Activated naive CD4-positive, alpha-beta T cell treated with anti-CD3 and anti-CD28 coated beads for 36 hours (primary cell): Measurements from ENCODE around the gene TEX26. TPM values are rescaled to one million over a fixed set of nuclear protein-coding genes. Genes with fewer than 3 reads are reported as not detected.

ENCODE experiments used
- CTCF ChIA-PET: fragments of 350-600 bp; sonication (Branson Sonifier 250); formaldehyde crosslinking; loops from one replicate; lab custom pipeline; 2021; ENCODE audit warnings: antibody characterized with exemption; lab: Charles Lee
- DNase-seq: peaks from one replicate; pipeline ENCODE4 v3.0.0-alpha.2; 2020
- H3K27ac Mint-ChIP-seq: one replicate; pipeline ENCODE4 v1.8.0; 2021; ENCODE audit warnings: mild to moderate bottlenecking, mixed read lengths
- H3K27me3 Mint-ChIP-seq: one replicate; pipeline ENCODE4 v1.8.0; 2021; ENCODE audit warnings: low read depth, mixed read lengths
- H3K36me3 Mint-ChIP-seq: one replicate; pipeline ENCODE4 v1.8.0; 2021; ENCODE audit warnings: low read depth, mixed read lengths
- H3K4me1 Mint-ChIP-seq: one replicate; pipeline ENCODE4 v1.8.0; 2021; ENCODE audit warnings: low read depth, mixed read lengths
- H3K4me3 Mint-ChIP-seq: one replicate; pipeline ENCODE4 v1.8.0; 2021; ENCODE audit warnings: mild to moderate bottlenecking, moderate library complexity, mixed read lengths
- H3K9me3 Mint-ChIP-seq: one replicate; pipeline ENCODE4 v1.8.0; 2021; ENCODE audit warnings: mixed read lengths
- intact Hi-C: fragments of 100-400 bp; cut with micrococcal nuclease; formaldehyde crosslinking; loops from one replicate; pipeline ENCODE4 v1.15.1; 2023
- total RNA-seq, 2 experiments: library from RNA; stranded (reverse); gene quantifications; one replicate each; pipeline ENCODE4 v1.2.3, GENCODE V29; 2021

Gene TEX26
- total RNA-seq, 2 experiments from 2014 or later = not detected

DNA sequence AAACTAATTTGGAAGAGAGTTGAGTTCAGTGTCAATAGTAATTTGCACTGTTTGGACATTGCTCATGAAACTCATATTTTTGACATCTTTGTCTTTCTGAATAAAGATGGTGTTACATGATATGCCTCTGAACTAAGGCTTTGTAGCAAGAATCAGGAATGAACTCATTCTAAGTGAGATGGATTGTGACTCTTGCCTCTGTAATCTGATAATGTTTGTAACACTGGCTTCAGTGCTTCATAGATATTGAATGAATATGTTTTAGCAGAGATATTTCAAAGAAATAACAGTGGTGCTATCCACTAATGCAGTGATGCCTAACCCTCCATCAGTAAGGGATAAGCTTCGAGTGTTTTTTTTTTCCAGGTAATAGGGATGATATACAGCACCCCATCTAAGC lies 32.9 kb downstream of the TEX26 start:
- intact Hi-C loops = no loop called here
- H3K9me3 Mint-ChIP-seq = no peaks in the 10 kb centered on the region
- H3K36me3 Mint-ChIP-seq = no peaks in the 10 kb centered on the region
- no peak for DNase-seq
- H3K27me3 Mint-ChIP-seq = peaks cover 34% of the 10 kb centered on the region
- H3K4me3 Mint-ChIP-seq = no peak overlapping the region
- CTCF ChIA-PET = interaction anchor here (0.7 kb wide), 1 partner anchor 18 kb away, joined by 4 read pairs; no protein-coding TSS in a partner anchor
- H3K27ac Mint-ChIP-seq = no peak overlapping the region
- no peaks in the 10 kb centered on the region for H3K4me1 Mint-ChIP-seq

DNA sequence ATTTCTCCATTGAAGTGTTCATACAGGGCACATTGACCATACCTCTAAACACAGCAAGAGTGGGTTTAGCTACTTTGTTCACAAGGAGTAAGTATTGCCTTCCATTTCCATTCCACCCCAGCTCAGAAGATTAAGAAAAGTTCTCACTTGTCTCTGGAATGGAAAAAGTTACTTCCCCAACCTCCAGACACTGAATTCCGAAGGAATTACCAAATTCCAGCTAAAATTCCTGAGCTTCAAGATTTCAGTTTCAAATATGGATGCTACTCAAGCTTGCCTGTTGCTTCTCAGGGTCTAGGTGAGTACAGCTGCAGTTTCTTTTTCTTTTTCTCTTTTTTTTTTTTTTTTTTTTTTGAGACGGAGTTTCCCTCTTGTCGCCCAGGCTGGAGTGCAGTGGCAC lies 33.6 kb downstream of the TEX26 start:
- CTCF ChIA-PET = interaction anchor here (1.8 kb wide), 1 partner anchor 12 kb away, joined by 6 read pairs; no protein-coding TSS in a partner anchor
- H3K27me3 Mint-ChIP-seq = peaks cover 34% of the 10 kb centered on the region

GRCh38 chr13:30968846-30969245 lies 36.4 kb downstream of the TEX26 start:
- Mint-ChIP-seq H3K27ac (no peak overlapping the region), H3K4me1 (no peaks in the 10 kb centered on the region), H3K27me3 (peaks cover 31% of the 10 kb centered on the region), H3K4me3 (no peak overlapping the region), H3K36me3 (no peaks in the 10 kb centered on the region), H3K9me3 (no peaks in the 10 kb centered on the region)
- intact Hi-C loops = no loop called here
- no peak for DNase-seq
- CTCF ChIA-PET = interaction anchor here (1.8 kb wide), 1 partner anchor 10 kb away, joined by 6 read pairs; no protein-coding TSS in a partner anchor

More for the DNA sequence above, 33.6 kb downstream of the TEX26 start:
- DNase-seq = no peak
- Mint-ChIP-seq H3K4me1 (no peaks in the 10 kb centered on the region), H3K4me3 (no peak overlapping the region), H3K36me3 (no peaks in the 10 kb centered on the region), H3K9me3 (no peaks in the 10 kb centered on the region), H3K27ac (no peak overlapping the region)
- intact Hi-C loops = no loop called here

DNA sequence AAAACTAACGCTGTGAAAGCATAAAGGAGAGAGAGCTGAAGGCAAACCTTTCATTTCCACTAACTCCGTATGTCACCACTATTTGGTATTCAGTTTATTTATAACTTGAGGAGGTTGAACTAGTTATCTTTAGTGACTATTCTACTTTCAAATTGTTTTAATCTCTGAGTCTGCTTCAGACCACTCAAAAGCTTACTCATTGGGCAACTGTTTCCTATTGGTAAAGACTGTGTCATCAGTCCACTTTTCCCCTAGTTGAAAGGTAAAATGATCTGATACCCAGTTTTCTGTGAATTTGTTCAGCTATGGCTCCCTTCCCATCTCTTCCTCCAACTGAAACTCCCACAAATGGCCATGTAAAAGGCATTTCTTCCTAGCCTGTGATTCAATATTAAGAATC lies 39.1 kb downstream of the TEX26 start:
- no peaks in the 10 kb centered on the region for H3K9me3 Mint-ChIP-seq
- intact Hi-C loops = loop anchor here (10.0 kb wide), 1 partner anchor 453 kb away; no protein-coding TSS in a partner anchor
- no peak overlapping the region for H3K27ac Mint-ChIP-seq
- DNase-seq = no peak
- H3K27me3 Mint-ChIP-seq = peaks cover 28% of the 10 kb centered on the region
- H3K4me1 Mint-ChIP-seq = no peaks in the 10 kb centered on the region
- H3K36me3 Mint-ChIP-seq = no peaks in the 10 kb centered on the region
- CTCF ChIA-PET = interaction anchor here (0.5 to 1.6 kb wide), 4 partner anchors 8 to 73 kb away, joined by 3 to 6 read pairs (median 4); no protein-coding TSS in a partner anchor
- H3K4me3 Mint-ChIP-seq = no peak overlapping the region

DNA sequence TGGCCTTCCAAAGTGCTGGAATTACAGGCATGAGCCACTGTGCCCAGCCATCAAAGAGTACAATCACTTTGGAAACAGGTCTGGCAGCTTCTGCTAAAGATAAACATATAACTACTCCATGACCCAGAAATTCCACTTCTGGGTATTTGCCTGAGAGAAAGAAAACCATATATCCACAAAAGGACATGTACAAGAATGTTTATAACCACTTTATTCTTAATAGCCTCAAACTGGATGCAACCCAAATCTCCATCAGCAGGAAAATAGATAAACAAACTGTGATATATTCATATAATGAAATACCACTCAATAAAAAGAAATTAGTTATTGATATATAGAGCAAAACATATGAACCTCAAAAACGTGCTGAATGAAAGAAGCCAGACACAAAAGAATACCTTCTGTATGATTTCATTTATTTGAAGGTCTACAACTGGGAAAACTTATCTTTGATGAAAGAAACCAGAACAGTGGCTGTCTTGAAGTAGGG lies 40.5 kb downstream of the TEX26 start:
- no peaks in the 10 kb centered on the region for H3K4me1 Mint-ChIP-seq
- no peak overlapping the region for H3K27ac Mint-ChIP-seq
- DNase-seq = no peak
- no peaks in the 10 kb centered on the region for H3K9me3 Mint-ChIP-seq
- no peaks in the 10 kb centered on the region for H3K36me3 Mint-ChIP-seq
- intact Hi-C loops = loop anchor here (10.0 kb wide), 1 partner anchor 452 kb away; no protein-coding TSS in a partner anchor
- H3K4me3 Mint-ChIP-seq = no peak overlapping the region
- CTCF ChIA-PET = no interaction called here
- H3K27me3 Mint-ChIP-seq = peaks cover 22% of the 10 kb centered on the region

DNA sequence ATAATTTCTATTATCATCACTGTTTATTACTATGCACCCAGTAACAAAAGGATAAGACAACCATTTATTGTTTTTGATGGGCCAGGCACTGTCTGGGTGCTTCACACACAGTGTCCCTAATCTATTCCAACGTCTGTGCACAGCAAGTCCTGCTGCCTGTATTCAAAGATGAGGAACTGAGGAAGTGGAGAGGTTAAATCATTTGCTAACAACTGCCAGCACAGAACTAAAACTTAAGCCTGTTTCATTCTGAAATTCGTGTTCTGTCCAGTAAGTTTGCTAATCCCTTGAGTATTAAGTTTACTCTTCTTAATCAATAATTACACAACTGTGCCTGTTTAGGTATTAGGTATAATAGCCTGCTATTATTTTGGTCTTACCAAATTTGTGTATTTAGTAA lies 41.9 kb downstream of the TEX26 start:
- CTCF ChIA-PET = no interaction called here
- no peak for DNase-seq
- no peaks in the 10 kb centered on the region for H3K4me1 Mint-ChIP-seq
- no peak overlapping the region for H3K4me3 Mint-ChIP-seq
- no peaks in the 10 kb centered on the region for H3K9me3 Mint-ChIP-seq
- H3K36me3 Mint-ChIP-seq = no peaks in the 10 kb centered on the region
- H3K27me3 Mint-ChIP-seq = peaks cover 22% of the 10 kb centered on the region
- intact Hi-C loops = loop anchor here (10.0 kb wide), 1 partner anchor 450 kb away; no protein-coding TSS in a partner anchor
- no peak overlapping the region for H3K27ac Mint-ChIP-seq

DNA sequence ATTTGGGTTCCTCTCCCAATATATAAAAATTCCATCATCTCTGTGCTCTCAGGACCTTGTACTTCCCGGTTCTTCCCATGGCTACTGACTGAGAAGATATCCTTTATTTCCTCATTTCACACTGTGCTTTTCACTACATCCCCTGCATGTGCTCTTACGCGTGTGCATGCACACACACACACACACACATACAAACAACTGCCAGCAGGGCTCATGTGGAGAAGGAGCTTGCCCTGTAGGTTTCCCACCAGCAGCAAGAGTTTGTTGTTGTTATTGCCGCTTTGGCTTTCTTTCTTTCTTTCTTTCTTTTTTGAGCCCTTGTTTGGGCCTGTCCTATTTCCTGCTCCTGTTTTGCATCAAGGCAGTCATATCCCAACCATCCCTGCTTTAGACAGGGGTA lies 43.6 kb downstream of the TEX26 start:
- H3K36me3 Mint-ChIP-seq = no peaks in the 10 kb centered on the region
- H3K27me3 Mint-ChIP-seq = peaks cover 17% of the 10 kb centered on the region
- H3K4me1 Mint-ChIP-seq = no peaks in the 10 kb centered on the region
- intact Hi-C loops = loop anchor here (10.0 kb wide), 1 partner anchor 449 kb away; no protein-coding TSS in a partner anchor
- no peak overlapping the region for H3K27ac Mint-ChIP-seq
- CTCF ChIA-PET = interaction anchor here (0.8 to 1.0 kb wide), 2 partner anchors 69 to 92 kb away, joined by 3 to 4 read pairs; no protein-coding TSS in a partner anchor
- H3K4me3 Mint-ChIP-seq = no peak overlapping the region
- no peak for DNase-seq
- H3K9me3 Mint-ChIP-seq = no peaks in the 10 kb centered on the region

- Mint-ChIP-seq H3K27me3 (peaks cover 5% of the 10 kb centered on the region), H3K9me3 (no peaks in the 10 kb centered on the region), H3K27ac (no peak overlapping the region), H3K36me3 (no peaks in the 10 kb centered on the region), H3K4me3 (no peak overlapping the region), H3K4me1 (no peaks in the 10 kb centered on the region)
- DNase-seq = peak; percentile 57
- intact Hi-C loops = loop anchor here (1.0 to 10.0 kb wide), 2 partner anchors 65 to 446 kb away; no protein-coding TSS in a partner anchor
- CTCF ChIA-PET = interaction anchor here (0.7 to 4.2 kb wide), 15 partner anchors 8 to 103 kb away, joined by 3 to 32 read pairs (median 5); no protein-coding TSS in a partner anchor
Observed at GRCh38 chr13:30978981-30979956, 46.8 kb downstream of the TEX26 start.

DNA sequence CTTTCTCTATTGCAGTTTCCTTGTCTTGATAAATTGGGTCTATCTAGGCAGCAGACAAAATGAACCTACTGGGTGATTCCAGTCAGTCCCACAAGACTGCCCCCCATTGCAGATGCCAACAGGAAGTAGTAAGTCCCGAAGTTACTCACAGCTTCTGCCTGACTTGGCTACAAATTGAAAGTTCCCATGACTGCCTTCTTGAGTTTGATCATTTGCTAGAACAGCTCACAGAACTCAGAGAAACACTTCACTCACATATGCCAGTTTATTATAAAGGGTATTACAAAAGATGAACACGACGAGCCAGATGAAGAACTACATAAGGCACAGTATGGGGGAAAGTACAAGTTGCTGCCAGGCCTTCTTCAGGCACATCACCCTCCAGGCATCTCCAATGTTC lies 50.0 kb downstream of the TEX26 start:
- no peak for DNase-seq
- CTCF ChIA-PET = interaction anchor here (0.7 to 2.0 kb wide), 2 partner anchors 62 to 117 kb away, joined by 4 to 5 read pairs; no protein-coding TSS in a partner anchor
- Mint-ChIP-seq H3K9me3 (no peaks in the 10 kb centered on the region), H3K27ac (no peak overlapping the region), H3K4me1 (no peaks in the 10 kb centered on the region), H3K27me3 (peaks cover 2% of the 10 kb centered on the region), H3K36me3 (no peaks in the 10 kb centered on the region), H3K4me3 (no peak overlapping the region)
- intact Hi-C loops = loop anchor here (5.0 kb wide), 1 partner anchor 180 kb away; the partner anchor contains the start of gene HSPH1

GRCh38 chr13:30982906-30983305 lies 50.5 kb downstream of the TEX26 start:
- H3K4me1 Mint-ChIP-seq = no peaks in the 10 kb centered on the region
- intact Hi-C loops = loop anchor here (5.0 kb wide), 1 partner anchor 179 kb away; the partner anchor contains the start of gene HSPH1
- H3K36me3 Mint-ChIP-seq = no peaks in the 10 kb centered on the region
- peaks cover 2% of the 10 kb centered on the region for H3K27me3 Mint-ChIP-seq
- H3K27ac Mint-ChIP-seq = no peak overlapping the region
- CTCF ChIA-PET = interaction anchor here (0.7 to 2.0 kb wide), 2 partner anchors 62 to 117 kb away, joined by 4 to 5 read pairs; no protein-coding TSS in a partner anchor
- no peak for DNase-seq
- H3K4me3 Mint-ChIP-seq = no peak overlapping the region
- H3K9me3 Mint-ChIP-seq = no peaks in the 10 kb centered on the region

DNA sequence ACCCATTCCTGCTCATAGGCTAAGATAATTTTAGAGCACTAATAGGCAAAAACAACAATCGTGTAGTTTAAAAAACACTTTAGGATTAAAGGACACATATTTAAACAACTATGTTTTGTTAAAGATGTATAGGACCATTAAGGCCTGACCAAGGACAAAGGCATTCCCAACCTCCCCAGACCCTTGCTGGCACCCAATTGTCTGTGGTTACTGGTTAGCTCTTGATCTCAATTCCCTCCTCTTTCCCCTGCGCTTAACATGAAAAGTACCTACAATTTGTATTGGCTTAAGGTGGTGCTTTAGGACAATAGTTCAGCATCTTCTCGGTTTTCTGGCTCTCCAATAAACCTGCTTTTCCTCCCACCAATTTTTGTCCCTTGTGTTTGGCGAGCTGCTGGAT lies 51.0 kb downstream of the TEX26 start:
- intact Hi-C loops = loop anchor here (5.0 kb wide), 1 partner anchor 179 kb away; the partner anchor contains the start of gene HSPH1
- DNase-seq = no peak
- Mint-ChIP-seq H3K27me3 (peaks cover 2% of the 10 kb centered on the region), H3K4me3 (no peak overlapping the region), H3K9me3 (no peaks in the 10 kb centered on the region), H3K36me3 (no peaks in the 10 kb centered on the region), H3K4me1 (no peaks in the 10 kb centered on the region), H3K27ac (no peak overlapping the region)
- CTCF ChIA-PET = interaction anchor here (0.6 kb wide), 1 partner anchor 18 kb away, joined by 4 read pairs; no protein-coding TSS in a partner anchor

DNA sequence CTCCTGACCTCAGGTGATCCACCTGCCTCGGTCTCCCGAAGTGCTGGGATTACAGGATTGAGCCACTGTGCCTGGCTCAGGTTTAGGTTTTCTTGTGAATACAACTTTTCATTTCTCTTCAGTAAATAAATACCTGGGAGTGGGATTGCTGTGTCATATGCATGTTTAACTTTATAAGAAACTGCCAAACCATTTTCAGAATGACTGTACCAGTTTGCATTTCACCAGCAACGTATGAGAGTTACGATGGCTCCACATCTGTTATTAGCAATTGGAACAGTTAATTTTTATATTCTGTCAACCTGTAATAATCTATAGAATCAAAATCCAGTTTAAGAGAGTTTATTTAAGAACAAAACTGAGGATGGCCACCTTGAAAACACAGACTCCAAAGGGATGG lies 52.2 kb downstream of the TEX26 start:
- Mint-ChIP-seq H3K4me3 (no peak overlapping the region), H3K27me3 (no peaks in the 10 kb centered on the region), H3K27ac (no peak overlapping the region), H3K4me1 (no peaks in the 10 kb centered on the region), H3K9me3 (peaks cover under 1% of the 10 kb centered on the region), H3K36me3 (no peaks in the 10 kb centered on the region)
- DNase-seq = no peak
- intact Hi-C loops = loop anchor here (5.0 kb wide), 1 partner anchor 178 kb away; the partner anchor contains the start of gene HSPH1
- CTCF ChIA-PET = interaction anchor here (1.1 to 1.3 kb wide), 2 partner anchors 14 to 60 kb away, joined by 4 read pairs; no protein-coding TSS in a partner anchor
